ENCODE measurements around the gene PRDM7.

- TF ChIP-seq CTCF (IDR thresholded peaks at IDR 0.05; ENCODE audit: low read length) (no peak), EZH2 (IDR thresholded peaks at IDR 0.05; ENCODE audit: borderline replicate concordance, low read length) (no peak)
These were observed 54.7 kb downstream of the PRDM7 start for GRCh38 chr16:90022209-90023077.
